ENCODE data around the gene CDC25A. TPM values are rescaled to one million over a fixed set of nuclear protein-coding genes. Genes with fewer than 3 reads are reported as not detected.

CDC25A gene
- total RNA-seq, 1 experiment from 2014 or later, result 12.0 TPM

DNA sequence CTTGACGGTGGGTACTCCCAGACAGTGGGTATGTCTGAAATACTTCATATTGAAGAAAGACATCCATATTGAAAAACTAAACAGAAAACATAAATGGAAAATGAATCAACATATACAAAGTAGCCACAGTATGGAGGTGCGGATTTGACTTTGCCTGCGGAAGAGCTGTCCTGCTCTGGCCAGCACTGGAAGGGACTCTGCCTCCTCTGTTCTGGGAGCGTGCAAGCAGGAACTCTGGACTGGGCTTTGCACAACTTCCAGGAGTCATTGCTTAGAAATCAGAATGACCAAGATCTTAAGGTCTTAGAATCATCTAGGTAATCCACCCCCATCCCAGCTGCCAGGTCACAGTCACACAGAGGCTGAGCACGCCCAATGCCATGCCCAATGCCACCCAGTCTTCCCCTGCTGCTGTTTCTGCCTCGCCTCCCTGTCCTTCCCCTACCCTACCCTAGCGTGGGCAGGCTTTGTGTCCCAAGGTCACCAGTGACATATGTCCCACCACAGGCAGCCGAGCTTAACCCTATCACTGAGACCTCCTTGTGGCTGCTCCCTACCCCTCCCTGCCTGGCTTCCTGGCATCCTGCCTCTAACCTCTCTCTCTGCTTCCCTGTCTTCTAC, 36.3 kb downstream of the CDC25A start:
- in situ Hi-C loops (cut with HindIII; ENCODE audit: low pct_unique_long_range_greater_than_20kb, low sequenced_read_pairs), result no loop called here
- no peak for DNase-seq (ENCODE audit: low read depth)

DNA sequence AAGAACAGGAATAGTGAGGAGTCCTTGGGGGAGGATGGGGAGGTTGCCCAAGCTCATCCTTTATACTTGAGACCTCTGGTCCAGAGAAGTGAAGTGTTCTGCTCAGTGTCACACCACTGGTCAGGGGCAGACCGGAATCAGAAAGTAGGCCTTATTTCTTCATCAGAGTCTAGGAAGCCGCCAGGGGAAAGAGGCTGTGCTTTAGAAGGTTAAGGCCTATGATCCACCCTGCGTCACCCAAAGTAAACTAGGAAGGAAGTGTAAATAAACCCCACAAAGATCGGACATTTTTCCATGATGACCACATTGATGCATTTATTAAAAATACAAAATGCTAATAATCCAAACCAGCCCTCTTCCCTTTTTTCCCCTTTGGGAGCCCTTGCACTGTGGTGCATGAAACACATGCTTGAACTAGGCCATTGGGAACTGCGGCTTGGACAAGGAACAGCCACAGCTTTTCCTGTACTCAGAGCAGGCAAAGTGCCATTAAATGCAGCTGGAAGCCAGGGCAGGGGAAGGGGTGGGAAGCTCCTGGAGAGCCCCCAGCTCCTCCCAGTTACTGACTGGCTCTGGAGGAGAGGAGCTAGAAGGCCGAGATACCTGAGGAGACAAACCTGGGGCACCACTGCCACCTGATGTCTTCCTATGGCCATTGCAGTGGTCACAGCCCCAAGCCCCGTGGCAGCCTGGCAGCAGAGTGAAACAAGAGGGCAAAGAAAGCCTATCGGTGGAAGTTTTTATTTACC, 37.0 kb downstream of the CDC25A start:
- in situ Hi-C loops (cut with HindIII; ENCODE audit: low pct_unique_long_range_greater_than_20kb, low sequenced_read_pairs), result no loop called here

DNA sequence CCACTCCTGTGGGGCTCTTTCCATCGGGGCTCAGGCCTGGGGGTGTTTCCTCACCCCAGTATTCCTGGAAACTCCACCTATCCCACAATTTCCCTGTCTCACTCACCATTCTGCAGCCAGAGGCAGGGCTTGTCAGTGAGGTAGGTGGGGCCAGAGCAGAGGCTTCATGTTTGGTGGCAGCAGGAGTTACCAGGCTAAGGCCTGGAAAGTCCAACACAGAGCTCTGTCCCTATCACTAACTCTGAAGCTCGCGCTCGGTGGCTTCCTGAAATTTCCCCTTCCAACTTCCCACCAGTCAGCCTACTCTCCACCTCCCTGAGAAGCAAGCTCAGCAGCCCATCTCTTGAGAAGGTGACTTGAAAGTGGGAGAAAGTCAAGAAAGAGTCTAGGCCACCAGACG, 44.2 kb downstream of the CDC25A start:
- in situ Hi-C loops (cut with HindIII; ENCODE audit: low pct_unique_long_range_greater_than_20kb, low sequenced_read_pairs), result no loop called here
- DNase-seq (ENCODE audit: low read depth), result no peak

More for the DNA sequence above, 37.0 kb downstream of the CDC25A start:
- DNase-seq (ENCODE audit: low read depth), result peak; percentile 68

DNA sequence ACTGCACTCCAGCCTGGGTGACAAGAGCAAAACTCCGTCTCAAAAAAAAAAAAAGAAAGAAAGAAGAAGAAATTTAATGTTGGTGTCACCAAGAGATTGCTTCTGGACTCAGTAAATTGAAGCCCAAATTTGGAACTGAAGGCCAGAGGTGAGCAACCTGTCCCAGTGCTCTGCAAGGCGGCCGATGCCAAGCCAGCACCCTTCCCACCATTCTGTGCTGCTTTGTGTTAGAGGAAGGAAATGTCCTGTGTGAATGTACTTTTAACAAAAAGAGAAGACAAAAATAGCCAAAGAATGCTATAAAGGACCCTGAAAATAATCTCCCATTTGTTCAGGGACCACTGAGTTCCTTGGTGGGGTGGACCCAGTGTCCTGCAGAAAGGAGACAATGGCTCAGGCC, 44.6 kb downstream of the CDC25A start:
- in situ Hi-C loops (cut with HindIII; ENCODE audit: low pct_unique_long_range_greater_than_20kb, low sequenced_read_pairs), result no loop called here
- DNase-seq (ENCODE audit: low read depth), result no peak

DNA sequence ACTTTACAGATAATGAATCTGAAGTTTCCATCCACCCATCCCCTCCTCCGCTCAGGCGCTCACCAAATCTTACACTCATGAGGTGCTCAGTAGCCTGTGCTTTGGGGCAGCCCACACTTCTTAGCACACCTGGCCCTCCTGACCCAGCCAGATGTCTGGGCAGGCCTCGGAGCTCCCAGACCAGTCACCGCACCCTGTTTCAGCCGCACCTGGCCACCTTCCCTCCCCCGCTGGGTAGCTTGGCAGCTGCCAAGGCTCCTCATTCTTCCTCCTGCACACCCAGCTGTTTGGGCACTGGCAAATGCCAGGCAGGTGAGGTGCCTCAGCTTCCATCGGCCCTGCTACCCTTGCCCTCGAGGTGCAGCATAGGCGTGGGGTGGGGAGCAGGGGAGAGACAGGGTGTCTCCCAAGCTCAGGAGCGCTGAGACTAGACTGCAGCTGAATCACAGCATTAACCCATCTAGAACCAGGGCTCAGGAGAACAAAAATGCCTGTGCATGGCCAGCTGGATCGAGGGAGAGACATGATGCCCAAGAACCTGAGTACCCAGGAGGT, 45.8 kb downstream of the CDC25A start:
- DNase-seq (ENCODE audit: low read depth), result no peak
- in situ Hi-C loops (cut with HindIII; ENCODE audit: low pct_unique_long_range_greater_than_20kb, low sequenced_read_pairs), result no loop called here

DNA sequence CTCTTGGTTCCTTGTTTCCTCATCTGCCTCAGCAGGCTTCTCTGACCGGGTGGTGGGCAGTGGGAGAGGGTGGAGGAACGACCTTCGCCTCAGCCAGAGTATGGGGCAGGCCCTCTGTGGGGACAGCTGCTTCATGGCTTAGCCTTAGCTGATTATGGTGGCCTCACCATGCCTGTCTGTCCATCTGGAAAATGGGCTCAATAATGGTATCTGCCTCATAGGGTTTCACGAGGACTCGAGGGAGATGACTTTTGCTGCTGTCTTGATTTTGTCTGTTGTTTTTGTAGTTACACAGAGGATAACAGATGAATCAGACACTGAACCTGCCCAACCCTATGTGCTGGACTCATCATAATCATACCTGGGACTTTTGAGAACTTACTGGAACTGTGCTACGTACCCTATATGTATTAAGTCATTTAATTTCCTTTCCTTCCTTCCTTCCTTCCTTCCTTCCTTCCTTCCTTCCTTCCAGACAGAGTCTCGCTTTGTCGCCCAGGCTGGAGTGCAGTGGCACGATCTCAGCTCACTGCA, 46.5 kb downstream of the CDC25A start:
- no peak for DNase-seq (ENCODE audit: low read depth)
- in situ Hi-C loops (cut with HindIII; ENCODE audit: low pct_unique_long_range_greater_than_20kb, low sequenced_read_pairs), result no loop called here

DNA sequence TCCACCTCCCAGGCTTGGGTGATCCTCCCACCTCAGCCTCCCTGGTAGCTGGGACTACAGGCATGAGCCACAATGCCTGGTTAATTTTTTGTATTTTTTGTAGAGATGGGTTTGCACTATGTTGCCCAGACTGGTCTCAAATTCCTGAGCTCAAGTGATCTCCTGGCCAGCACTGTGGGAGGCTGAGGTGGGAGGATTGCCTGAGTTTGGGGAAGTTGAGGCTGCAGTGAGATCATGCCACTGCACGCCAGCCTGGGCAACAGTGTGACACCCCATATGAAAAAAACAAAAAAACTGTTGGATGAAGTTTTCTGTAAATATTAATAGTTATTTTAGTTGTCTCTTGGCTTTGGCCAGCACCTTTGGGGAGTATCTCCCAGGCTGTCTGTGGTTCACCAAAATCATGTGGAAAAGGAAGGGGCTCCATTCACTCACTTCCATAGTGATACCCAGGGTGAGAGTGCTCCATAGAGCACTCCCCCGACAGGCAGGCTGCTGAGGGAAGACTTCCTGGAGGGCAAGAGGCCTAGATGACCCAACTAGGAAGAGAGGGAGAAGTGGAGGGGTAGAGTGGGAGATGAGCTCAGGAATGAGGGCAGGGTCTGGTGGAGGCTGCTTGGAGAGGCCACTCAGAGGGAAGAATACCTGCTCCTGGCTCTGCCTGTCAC, 47.1 kb downstream of the CDC25A start:
- no peak for DNase-seq (ENCODE audit: low read depth)
- in situ Hi-C loops (cut with HindIII; ENCODE audit: low pct_unique_long_range_greater_than_20kb, low sequenced_read_pairs), result no loop called here

DNA sequence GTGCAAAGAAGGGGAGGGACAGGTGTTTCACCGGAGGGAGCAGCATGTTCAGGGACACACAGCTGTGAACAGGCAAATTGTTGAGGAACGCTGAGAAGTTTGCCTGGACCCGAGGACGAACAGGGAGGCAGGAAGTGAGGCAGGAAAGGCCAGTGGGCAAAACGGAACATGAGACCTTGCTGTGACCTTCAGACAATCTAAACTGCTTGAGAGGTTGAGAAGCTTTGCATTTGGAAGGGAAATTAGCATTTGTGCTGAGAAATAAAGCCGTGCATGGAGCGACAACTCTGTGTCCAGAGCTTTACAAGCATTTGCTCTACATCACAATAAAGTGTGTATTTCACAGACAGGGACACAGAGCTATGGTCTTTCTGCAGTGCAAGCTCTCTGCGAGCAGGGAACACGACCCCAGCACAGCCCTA, 47.9 kb downstream of the CDC25A start:
- no peak for DNase-seq (ENCODE audit: low read depth)
- in situ Hi-C loops (cut with HindIII; ENCODE audit: low pct_unique_long_range_greater_than_20kb, low sequenced_read_pairs), result no loop called here

DNA sequence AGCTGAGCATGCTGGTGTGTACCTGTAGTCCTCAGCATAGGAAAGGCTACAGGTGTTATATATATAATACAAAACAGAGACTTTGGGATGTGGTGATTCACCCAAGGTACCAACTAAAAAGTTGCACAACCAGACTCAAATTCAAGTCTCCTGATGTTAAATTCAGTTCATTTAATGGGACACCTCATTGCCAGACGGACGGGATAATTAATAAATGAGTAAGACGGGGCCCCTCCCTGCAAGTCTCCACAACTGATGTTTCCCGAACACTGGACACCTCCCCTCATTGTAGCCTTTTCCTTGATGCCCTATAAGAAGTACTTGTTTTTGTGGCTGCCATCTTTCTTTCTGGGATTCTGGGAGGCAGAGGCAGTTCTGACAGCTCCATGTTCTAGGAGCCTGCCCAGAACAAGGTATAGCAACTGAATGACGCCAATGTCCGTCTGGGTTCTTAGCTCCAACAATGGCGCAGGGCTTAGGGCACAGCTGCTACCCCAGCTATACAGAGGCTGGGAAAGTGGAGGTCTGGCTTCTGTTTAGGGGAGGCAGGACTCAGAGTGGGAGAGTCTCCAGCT, 50.7 kb downstream of the CDC25A start:
- in situ Hi-C loops (cut with HindIII; ENCODE audit: low pct_unique_long_range_greater_than_20kb, low sequenced_read_pairs), result no loop called here

DNA sequence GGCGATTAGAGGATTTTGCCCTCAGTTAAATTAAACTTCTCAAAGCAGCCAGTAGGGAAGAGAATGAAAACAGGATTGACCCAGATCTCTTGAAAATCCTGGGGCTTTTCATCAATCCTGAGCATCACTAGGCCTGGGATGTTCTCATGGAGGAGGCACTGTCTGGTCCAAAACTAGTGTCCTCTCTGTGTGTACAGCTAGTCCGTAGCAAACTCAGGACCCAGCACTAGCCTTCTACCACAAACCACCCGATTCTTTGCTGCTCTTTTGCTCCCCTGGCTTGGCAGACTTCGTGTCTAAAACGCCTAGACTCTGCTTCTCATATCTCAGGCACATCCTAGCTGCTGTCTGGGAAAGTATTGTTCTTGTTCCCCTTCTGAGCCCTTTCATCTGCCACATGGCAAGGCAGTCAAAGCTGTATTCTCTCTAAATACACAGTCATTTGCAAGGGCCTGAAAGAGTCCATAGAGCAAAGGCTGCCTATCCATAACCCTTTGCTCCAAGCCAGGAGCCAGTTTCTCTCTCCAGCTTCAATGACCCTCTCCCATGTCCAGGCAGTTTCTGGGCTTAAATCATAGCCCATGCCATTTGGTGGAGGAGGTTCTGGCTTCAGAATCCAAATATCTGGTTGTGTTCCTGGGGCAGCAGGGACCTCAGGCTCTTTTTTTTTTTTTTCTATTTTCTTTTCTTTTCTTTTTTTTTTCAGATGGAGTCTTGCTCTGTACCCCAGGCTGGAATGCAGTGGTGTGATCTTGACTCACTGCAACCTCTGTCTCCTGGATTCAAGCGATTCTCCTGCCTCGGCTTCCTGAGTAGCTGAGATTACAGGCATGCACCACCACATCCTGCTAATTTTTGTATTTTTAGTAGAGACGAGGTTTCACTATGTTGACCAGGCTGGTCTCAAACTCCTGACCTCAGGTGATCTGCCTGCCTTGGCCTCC, 52.4 kb downstream of the CDC25A start:
- in situ Hi-C loops (cut with HindIII; ENCODE audit: low pct_unique_long_range_greater_than_20kb, low sequenced_read_pairs), result no loop called here
- DNase-seq (ENCODE audit: low read depth), result no peak

More for the DNA sequence above, 50.7 kb downstream of the CDC25A start:
- DNase-seq (ENCODE audit: low read depth), result no peak

DNA sequence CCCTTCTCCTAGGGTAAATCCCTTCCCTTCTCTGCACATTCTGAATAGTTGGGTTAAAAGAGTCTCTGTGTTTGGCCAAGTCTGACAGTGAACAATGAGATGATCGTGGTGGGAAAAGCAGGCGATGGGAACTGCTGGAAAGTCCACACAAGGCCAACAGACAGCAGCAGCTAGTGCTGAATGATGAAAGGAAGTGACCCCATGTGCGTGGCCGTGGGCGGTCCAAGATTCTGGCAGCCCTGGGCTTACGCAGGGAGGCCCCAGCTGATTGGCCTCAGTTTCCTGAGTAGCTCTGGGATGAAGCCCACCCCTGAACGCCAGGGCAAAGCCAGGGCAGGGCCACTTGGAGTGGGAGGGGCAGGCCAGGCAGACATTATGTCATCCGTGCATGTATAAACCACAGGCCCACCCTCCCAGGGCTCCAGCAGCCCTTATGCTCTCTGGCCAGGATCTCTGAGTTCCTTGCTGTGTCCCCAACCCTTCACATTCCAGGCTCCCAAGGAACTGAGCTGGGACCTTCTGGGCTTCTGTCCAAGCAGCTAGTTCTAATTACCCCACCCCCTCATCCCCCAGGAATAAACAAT, 57.8 kb downstream of the CDC25A start:
- in situ Hi-C loops (cut with HindIII; ENCODE audit: low pct_unique_long_range_greater_than_20kb, low sequenced_read_pairs), result no loop called here

DNA sequence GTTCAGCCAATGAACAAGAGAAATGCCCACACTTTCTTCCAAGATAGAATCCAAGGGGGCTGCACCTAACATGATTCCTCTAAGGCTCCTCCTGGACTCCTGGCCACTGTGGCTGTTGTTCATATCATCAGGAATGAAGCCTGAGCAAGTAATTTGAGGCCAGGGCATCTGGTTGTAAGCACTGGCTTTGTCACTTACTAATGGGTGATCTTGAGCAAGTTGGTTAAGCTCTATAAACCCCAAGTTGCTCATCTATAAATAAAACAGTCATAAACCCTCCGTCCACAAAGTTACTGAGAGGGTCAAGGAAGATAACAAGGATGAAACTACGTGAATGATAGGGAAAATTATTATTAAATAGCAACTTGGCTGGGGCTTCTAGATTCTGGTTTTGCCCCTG, 58.3 kb downstream of the CDC25A start:
- DNase-seq (ENCODE audit: low read depth), result peak; percentile 29
- in situ Hi-C loops (cut with HindIII; ENCODE audit: low pct_unique_long_range_greater_than_20kb, low sequenced_read_pairs), result no loop called here

More for the DNA sequence above, 57.8 kb downstream of the CDC25A start:
- peak; percentile 66 for DNase-seq (ENCODE audit: low read depth)

DNA sequence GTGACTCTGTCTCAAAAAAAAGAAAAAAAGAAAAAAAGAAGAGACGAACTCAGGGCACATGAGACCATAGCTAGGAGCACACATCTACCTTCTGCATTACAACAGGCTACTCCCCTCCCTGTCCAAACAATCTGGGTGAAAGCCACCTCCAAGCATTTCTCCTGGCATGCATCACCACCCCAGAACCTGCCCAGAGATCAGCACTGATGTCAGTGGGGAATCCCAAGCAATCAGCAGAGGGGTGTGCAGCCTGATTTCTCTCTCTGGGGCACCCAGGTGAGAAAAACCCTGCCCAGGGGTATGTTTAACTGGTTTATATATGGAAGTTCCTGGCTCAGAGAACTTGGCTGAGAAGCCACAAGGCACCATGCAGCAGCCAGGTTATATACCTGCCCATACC, 59.4 kb downstream of the CDC25A start:
- in situ Hi-C loops (cut with HindIII; ENCODE audit: low pct_unique_long_range_greater_than_20kb, low sequenced_read_pairs), result no loop called here

DNA sequence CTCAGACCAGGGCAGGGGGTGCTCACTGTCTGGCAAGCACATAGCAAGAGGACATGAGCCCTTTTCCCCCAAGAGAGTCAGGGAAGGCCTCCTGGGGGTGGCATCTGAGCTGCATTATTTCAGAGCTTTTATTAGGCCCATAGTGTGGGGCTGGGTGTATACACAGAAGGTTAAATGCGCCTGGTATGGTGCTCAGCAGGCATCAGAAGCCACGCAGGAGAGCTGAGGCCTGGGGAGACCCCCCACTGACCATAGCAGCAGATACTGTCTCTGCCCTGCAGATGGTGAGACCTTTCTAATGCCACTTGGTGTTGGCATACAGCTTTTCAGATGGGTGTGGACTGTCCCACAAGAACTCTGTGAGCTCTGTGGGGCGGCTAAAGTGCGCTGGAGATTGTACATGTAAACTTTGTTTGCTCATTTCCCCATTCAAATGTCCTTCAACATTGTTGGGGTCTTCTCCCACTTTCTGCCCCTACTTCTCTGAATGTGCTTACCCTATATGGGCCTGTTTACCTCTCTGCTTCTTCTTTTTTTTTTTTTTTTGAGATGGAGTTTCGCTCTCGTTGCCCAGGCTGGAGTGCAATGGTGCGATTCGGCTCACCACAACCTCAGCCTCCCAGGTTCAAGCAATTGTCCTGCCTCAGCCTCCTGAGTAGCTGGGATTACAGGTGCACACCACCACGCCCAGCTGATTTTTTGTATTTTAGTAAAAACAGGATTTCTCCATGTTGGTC, 62.2 kb downstream of the CDC25A start:
- DNase-seq (ENCODE audit: low read depth), result no peak
- in situ Hi-C loops (cut with HindIII; ENCODE audit: low pct_unique_long_range_greater_than_20kb, low sequenced_read_pairs), result no loop called here

More for the DNA sequence above, 59.4 kb downstream of the CDC25A start:
- peak; percentile 50 for DNase-seq (ENCODE audit: low read depth)

DNA sequence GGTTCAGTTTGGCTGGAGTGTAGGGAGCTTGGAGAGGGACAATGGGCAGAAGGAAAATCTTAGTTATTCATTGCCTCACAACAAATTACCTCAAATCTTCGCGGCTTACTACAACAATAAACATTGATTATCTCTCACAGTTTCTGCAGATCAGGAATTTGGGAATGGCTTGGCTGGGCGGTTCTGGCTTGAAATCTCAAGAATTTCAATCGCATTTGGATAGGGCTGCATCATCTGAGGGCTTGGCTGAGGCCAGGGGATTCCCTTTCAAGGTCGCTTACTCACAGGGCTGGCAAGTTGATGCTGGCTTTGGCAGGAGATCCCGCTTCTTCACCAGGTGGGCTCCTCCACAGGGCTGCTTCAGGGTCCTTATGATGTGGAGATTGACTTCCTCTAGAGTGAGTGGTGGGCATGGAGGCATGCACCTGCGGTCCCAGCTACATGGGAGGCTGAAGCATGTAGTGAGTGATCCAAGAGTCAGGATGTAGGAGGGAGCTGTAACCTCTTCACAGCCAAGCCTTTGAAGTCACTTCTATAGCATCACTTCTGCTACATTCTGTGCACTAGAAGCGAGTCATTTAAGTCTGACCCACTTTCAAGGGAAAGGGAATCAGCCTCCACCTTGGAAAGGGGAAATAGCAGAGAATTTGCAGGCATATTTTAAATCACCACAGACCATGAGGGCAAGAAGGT, 63.1 kb downstream of the CDC25A start:
- in situ Hi-C loops (cut with HindIII; ENCODE audit: low pct_unique_long_range_greater_than_20kb, low sequenced_read_pairs), result no loop called here
- peak; percentile 83 for DNase-seq (ENCODE audit: low read depth)

DNA sequence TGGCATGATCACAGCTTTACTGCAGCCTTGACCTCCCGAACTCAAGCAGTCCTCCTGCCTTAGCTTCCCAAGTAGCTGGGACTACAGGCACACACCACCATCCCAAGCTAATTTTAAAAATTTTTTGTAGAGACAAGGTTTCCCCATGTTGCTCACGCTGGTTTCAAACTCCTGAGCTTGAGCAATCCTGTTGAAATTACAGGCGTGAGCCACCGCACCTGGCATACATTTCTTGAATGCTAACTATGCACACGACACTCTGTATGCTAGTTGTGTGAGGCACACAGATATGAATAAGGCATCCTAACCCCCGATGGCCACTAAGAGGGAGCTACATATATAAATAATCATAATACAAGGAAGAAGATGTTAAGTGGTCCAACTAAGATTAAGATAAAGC, 64.9 kb downstream of the CDC25A start:
- in situ Hi-C loops (cut with HindIII; ENCODE audit: low pct_unique_long_range_greater_than_20kb, low sequenced_read_pairs), result no loop called here
- no peak for DNase-seq (ENCODE audit: low read depth)
